Skeletal muscle satellite cell (primary cell): Measurements from ENCODE around the gene CHD5.

Experiments
- H3K27me3 ChIP-seq: 2 replicates; pipeline ENCODE4 v1.7.0; 2013; ENCODE audit warnings: low read length; ENCODE audit not compliant: control insufficient read depth, insufficient read depth
- H3K36me3 ChIP-seq: 2 replicates; pipeline ENCODE4 v1.7.0; 2013; ENCODE audit warnings: mild to moderate bottlenecking, control low read depth, low read length; ENCODE audit not compliant: insufficient read depth
- H3K4me1 ChIP-seq: 2 replicates; pipeline ENCODE4 v1.7.0; 2013; ENCODE audit warnings: low read length; ENCODE audit not compliant: control insufficient read depth, insufficient read depth
- H3K4me2 ChIP-seq: 2 replicates; pipeline ENCODE4 v1.7.0; 2013; ENCODE audit warnings: mild to moderate bottlenecking, low read length
- H3K4me3 ChIP-seq: 2 replicates; pipeline ENCODE4 v1.7.0; 2013; ENCODE audit warnings: low read length
- H3K9ac ChIP-seq: 2 replicates; pipeline ENCODE4 v1.7.0; 2013; ENCODE audit warnings: mild to moderate bottlenecking, low read depth, low read length, moderate library complexity
- H3K9me3 ChIP-seq: replicated peaks from 2 replicates; pipeline ENCODE4 v1.7.0; 2013; ENCODE audit warnings: mild to moderate bottlenecking, control low read depth, low read length

CHD5 gene

DNA sequence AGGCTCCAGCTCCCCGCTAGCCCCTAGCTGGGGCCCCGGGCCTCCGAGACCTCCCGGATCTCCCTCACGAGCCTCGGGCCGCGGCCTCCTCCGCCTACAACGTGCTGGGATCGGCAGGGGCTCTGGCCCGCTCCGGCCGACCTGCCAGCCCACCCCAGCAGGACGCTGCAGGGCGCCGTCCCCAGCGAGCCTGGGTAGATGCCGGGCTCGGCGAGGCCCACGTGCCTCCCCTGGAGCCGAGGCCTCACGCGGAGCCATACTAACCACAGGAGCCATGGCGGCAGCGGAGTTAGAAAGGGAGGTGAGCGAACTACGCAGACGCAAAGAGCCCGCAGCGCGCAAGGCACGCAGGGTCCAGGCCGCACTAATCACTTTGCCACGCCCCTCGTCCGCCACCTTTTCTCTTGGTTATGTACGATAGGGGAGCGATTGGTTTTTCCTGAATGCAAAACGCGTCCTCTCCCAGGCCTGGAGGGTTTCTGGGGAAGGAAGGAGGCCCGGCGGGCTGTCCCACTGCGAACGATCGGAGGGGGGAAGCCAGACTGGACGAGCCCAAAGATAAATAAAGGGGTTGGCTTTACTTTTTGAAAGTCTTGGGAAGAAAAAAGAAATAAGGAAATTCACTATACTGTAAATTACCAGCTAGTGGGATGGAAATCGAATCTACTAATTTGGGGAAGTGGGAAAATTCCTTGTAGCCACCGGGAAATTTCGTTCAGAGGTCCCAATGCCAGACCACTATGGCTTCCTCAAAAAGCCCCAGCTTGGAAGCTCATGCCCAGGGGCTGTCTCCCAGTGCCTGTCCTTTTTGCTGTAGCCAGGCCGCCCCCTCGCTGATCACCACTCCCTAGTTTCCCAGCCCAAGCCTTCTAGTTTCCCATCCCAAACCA lies 19.4 kb upstream of the CHD5 start, which contains the start of gene RPL22:
Gene RPL22 (minus strand): TSS at position 298 of the 890 bp plus-strand sequence. CDS start 22 bp downstream, at position 276.
- H3K27me3 ChIP-seq = no peaks in the 10 kb centered on the region
- peaks cover 19% of the 10 kb centered on the region for H3K36me3 ChIP-seq
- no peaks in the 10 kb centered on the region for H3K9me3 ChIP-seq
- H3K9ac ChIP-seq = peak within 1 kb of the TSS; percentile 97
- peaks cover 18% of the 10 kb centered on the region for H3K4me1 ChIP-seq
- H3K4me3 ChIP-seq = peak within 1 kb of the TSS; percentile 86
- H3K4me2 ChIP-seq = peak within 1 kb of the TSS; percentile 87

DNA sequence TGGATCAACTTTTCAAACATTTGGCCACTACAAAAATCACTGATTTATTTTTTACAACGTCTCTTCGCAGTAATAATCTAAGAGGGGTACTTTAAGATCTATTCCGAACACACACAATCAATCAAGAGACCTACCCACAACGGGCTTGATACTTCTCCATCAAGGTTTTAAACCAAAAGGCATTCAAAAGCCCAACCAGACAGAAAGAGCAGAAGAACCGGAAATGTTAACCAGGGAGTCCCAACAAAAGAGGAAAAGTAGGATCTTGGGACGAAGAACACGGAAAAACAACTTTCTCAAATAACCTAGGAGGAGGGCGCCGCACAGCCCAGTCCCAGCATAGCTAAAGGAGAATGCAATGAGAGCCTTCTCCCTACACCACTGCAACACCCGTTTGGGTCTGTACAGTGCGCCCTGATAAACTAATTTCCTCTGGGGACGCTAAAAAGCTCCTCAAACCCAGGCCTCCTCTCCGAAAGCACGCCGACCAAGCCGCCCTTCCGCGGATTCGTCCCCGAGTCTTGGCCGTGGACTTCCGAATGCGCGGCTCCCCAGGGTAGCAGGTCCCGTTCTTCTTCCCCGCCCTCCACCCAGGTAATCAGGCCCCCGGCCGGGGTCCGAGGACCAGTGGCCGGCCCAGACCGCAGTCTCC lies 18.7 kb upstream of the CHD5 start:
- Histone ChIP-seq H3K4me2 (peak overlapping the region; percentile 87), H3K36me3 (peaks cover 26% of the 10 kb centered on the region), H3K9me3 (no peaks in the 10 kb centered on the region), H3K4me1 (peaks cover 18% of the 10 kb centered on the region), H3K4me3 (peak overlapping the region; percentile 86), H3K27me3 (no peaks in the 10 kb centered on the region), H3K9ac (peak overlapping the region; percentile 97)

- peak overlapping the region; percentile 97 for H3K9ac ChIP-seq
Observed at GRCh38 chr1:6197746-6198427, 17.8 kb upstream of the CHD5 start.

DNA sequence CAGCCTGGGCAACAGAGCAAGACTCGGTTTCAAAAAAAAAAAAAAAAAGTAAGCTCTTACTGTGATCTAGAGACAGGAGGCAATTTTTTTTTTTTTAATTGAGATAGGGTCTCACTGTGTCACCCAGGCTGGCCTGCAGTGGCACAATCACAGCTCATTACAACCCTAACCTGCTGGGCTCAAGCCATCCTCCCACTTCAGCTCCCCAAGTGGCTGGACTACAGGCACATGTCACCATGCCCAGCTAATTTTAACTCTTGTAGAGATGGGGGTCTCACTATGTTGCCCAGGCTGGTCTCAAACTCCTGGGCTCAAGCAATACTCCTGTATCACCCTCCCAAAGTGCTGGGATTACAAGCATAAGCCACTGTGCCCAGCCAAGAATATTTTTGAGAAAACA lies 11.8 kb upstream of the CHD5 start:
- H3K4me3 ChIP-seq = no peak overlapping the region
- no peak overlapping the region for H3K9ac ChIP-seq
- no peaks in the 10 kb centered on the region for H3K4me1 ChIP-seq
- no peak overlapping the region for H3K4me2 ChIP-seq
- H3K36me3 ChIP-seq = peaks cover 52% of the 10 kb centered on the region
- H3K9me3 ChIP-seq = no peaks in the 10 kb centered on the region
- no peaks in the 10 kb centered on the region for H3K27me3 ChIP-seq

More at GRCh38 chr1:6197746-6198427, 17.8 kb upstream of the CHD5 start:
- peak overlapping the region; percentile 86 for H3K4me3 ChIP-seq
- H3K4me2 ChIP-seq = peak overlapping the region; percentile 87
- peaks cover 18% of the 10 kb centered on the region for H3K4me1 ChIP-seq
- H3K9me3 ChIP-seq = no peaks in the 10 kb centered on the region
- peaks cover 33% of the 10 kb centered on the region for H3K36me3 ChIP-seq
- H3K27me3 ChIP-seq = no peaks in the 10 kb centered on the region

- no peaks in the 10 kb centered on the region for H3K4me1 ChIP-seq
- H3K9me3 ChIP-seq = no peaks in the 10 kb centered on the region
- H3K4me2 ChIP-seq = no peak overlapping the region
- no peak overlapping the region for H3K9ac ChIP-seq
- H3K27me3 ChIP-seq = no peaks in the 10 kb centered on the region
- no peak overlapping the region for H3K4me3 ChIP-seq
- peaks cover 44% of the 10 kb centered on the region for H3K36me3 ChIP-seq
Observed at GRCh38 chr1:6188466-6188865, 8.3 kb upstream of the CHD5 start.

- Histone ChIP-seq H3K9ac (no peak overlapping the region), H3K36me3 (peaks cover 31% of the 10 kb centered on the region), H3K27me3 (peaks cover 5% of the 10 kb centered on the region), H3K4me2 (no peak overlapping the region), H3K9me3 (no peaks in the 10 kb centered on the region), H3K4me3 (no peak overlapping the region), H3K4me1 (no peaks in the 10 kb centered on the region)
Observed at GRCh38 chr1:6185635-6186382, 5.7 kb upstream of the CHD5 start.

DNA sequence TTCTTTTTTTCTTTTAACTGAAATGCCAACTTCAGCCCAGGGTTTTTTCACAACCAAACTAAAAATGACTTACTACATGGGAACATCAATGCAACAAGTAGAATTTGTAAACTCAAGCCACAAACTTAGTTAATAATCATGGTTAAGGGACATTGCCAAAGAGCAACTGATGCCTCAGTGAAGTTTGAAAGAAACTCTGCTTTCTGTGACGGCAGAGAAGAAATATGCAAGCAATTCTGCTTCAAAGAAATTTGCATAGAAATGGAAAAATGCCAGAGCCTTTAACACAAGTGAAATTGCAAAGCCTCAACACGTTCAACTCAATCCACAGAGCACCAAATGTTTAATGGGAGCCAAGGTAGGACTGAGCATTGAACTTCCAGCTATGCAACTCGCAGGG lies 5.0 kb upstream of the CHD5 start:
- peaks cover 8% of the 10 kb centered on the region for H3K27me3 ChIP-seq
- no peak overlapping the region for H3K4me2 ChIP-seq
- H3K9me3 ChIP-seq = no peaks in the 10 kb centered on the region
- H3K4me1 ChIP-seq = no peaks in the 10 kb centered on the region
- no peak overlapping the region for H3K9ac ChIP-seq
- H3K4me3 ChIP-seq = no peak overlapping the region
- H3K36me3 ChIP-seq = peaks cover 26% of the 10 kb centered on the region

DNA sequence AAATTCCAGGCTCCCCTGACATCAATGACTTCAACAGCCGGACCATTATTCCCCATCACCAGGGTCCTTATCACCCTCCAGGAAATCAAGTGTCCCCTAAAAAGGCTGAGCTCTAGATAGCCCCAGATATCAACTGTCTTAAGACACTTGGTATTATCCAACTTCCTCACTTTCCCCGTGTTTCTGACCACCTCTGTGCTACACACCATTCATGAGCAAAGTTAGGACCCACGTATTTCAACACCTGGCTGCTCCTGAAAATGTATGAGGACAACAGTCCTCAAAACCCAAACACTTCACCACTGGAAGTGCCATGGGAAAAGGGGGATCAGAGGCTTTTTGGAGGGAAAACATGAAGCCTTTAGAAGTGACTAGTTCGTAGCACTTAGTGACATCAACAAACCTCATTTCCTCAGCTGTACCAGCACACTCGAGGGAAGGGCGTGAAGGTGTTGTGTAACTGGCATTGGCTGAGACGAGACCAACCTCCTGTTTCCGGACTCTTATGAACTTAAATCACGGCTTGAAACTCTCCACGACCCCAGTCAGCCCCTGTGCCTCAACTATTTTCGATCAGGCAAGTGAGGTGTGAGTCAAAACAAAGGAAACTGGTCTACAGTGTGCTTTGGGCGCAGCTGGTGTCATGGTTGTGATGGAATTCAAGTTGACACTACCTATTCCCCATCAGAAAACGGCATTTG lies 4.1 kb upstream of the CHD5 start:
- Histone ChIP-seq H3K4me1 (peaks cover 4% of the 10 kb centered on the region), H3K4me3 (no peak overlapping the region), H3K9me3 (no peaks in the 10 kb centered on the region), H3K36me3 (peaks cover 20% of the 10 kb centered on the region), H3K9ac (no peak overlapping the region), H3K27me3 (peaks cover 8% of the 10 kb centered on the region), H3K4me2 (no peak overlapping the region)

DNA sequence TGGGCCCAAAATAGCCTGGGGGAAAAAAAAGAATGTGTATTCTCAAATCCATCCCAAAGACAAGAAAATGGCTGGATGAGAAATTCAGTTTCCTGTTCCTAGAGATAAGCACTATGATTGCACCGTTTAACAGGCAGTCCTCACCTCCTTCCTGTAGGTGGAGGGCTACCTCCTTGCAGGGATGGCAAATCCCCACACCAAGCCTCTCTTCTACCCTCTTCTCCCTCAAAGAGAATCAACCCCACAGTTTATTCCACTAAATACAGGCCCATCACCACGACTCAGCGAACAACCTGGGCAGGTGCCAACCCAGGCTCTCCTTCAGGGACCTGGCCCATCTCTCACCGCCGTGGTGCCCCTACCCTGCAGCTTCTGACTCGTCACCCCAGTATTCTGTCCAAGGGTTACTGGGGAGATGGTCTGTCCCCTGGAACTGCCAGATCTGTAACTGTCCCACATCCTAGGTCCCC lies 3.4 kb upstream of the CHD5 start:
- Histone ChIP-seq H3K9me3 (no peaks in the 10 kb centered on the region), H3K4me2 (no peak overlapping the region), H3K36me3 (peaks cover 15% of the 10 kb centered on the region), H3K4me1 (peaks cover 6% of the 10 kb centered on the region), H3K9ac (no peak overlapping the region), H3K27me3 (peaks cover 15% of the 10 kb centered on the region), H3K4me3 (no peak overlapping the region)

DNA sequence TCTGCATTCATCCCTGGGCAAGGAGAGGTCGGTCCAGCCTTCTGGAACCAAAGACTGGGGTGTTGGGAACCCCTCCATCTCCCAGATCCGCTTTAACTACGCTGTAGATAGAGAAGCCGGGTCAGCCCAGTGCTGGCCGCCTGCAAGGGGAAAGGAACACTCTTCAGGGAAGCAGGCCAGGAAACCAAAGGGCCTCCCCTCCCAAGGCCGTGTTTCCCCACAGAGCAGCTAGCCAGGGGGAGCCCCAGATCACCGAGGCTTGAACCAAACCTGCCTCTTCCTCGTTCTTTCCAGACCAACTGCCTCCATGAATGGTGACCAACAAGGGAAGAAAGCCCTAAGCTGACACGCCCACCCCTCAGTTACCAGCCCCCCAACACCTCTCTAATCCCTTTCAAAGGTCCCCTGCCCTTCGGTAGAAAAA lies 1.2 kb upstream of the CHD5 start:
- no peak overlapping the region for H3K9ac ChIP-seq

More for the DNA sequence above, 1.2 kb upstream of the CHD5 start:
- H3K36me3 ChIP-seq = peaks cover 15% of the 10 kb centered on the region
- no peak overlapping the region for H3K4me3 ChIP-seq
- H3K4me1 ChIP-seq = peaks cover 6% of the 10 kb centered on the region
- H3K9me3 ChIP-seq = no peaks in the 10 kb centered on the region
- no peak overlapping the region for H3K4me2 ChIP-seq
- H3K27me3 ChIP-seq = peaks cover 37% of the 10 kb centered on the region
